ENCODE data around the gene CIC.

Gene CIC

GRCh38 chr19:42284591-42285341, 15.7 kb downstream of the CIC start:
- Histone ChIP-seq H3K4ac (ENCODE audit: low read depth in 1 of 2, low read length in 2 of 2) (peak overlapping the region; percentile 37 to 99), H3K9me3 (ENCODE audit: control insufficient read depth, low read length) (no peaks in the 10 kb centered on the region), H2BK120ac (ENCODE audit: low read depth, low read length) (no peak overlapping the region), H2AFZ (ENCODE audit: low read depth, low read length) (peak overlapping the region; percentile 37), H3K79me1 (replicated peaks; ENCODE audit: low read length, poor library complexity, severe bottlenecking) (peaks cover 26% of the 10 kb centered on the region), H2BK5ac (ENCODE audit: low read depth, low read length, poor library complexity, severe bottlenecking) (peak overlapping the region; percentile 71), H3K4me1 (ENCODE audit: control insufficient read depth, insufficient read depth, low read depth, low read length) (peaks cover 46% of the 10 kb centered on the region), H2BK12ac (ENCODE audit: low read length in 2 of 2) (peak overlapping the region in 1 of 2 experiments; percentile 67), H3K4me2 (ENCODE audit: low read length, poor library complexity, severe bottlenecking) (peak overlapping the region; percentile 82), H2BK15ac (ENCODE audit: low read depth, poor library complexity, severe bottlenecking) (no peak overlapping the region), H4K8ac (ENCODE audit: low read length) (peak overlapping the region; percentile 1), H3K4me3 (ENCODE audit: insufficient read depth in 1 of 2, low read depth in 1 of 2, low read length in 2 of 2) (peak overlapping the region; percentile 70 to 93), H4K91ac (ENCODE audit: low read length) (no peak overlapping the region), H3K9ac (ENCODE audit: low read length) (peak overlapping the region; percentile 90), H3K23ac (ENCODE audit: low read length in 2 of 2) (peak overlapping the region in 1 of 2 experiments; percentile 97), H2AK5ac (ENCODE audit: low read length, severe bottlenecking) (peak overlapping the region; percentile 6), H3K27ac (ENCODE audit: low read length, poor library complexity, severe bottlenecking) (peak overlapping the region; percentile 12), H3K14ac (ENCODE audit: low read length in 2 of 2) (peak overlapping the region in 1 of 2 experiments; percentile 95), H3K36me3 (ENCODE audit: control insufficient read depth in 1 of 2, insufficient read depth in 2 of 2, low read depth in 1 of 2, low read length in 2 of 2) (peaks cover 32 to 41% of the 10 kb centered on the region in 2 experiments), H3K27me3 (ENCODE audit: control insufficient read depth in 1 of 2, insufficient read depth in 1 of 2, low read length in 2 of 2) (no peaks in the 10 kb centered on the region), H3K18ac (ENCODE audit: low read depth in 1 of 2, low read length in 2 of 2) (peak overlapping the region; percentile 2 to 67)
- peak; percentile 28 for DNase-seq
- 2% methylated on average over 38 of the region's 41 CpGs for WGBS

DNA sequence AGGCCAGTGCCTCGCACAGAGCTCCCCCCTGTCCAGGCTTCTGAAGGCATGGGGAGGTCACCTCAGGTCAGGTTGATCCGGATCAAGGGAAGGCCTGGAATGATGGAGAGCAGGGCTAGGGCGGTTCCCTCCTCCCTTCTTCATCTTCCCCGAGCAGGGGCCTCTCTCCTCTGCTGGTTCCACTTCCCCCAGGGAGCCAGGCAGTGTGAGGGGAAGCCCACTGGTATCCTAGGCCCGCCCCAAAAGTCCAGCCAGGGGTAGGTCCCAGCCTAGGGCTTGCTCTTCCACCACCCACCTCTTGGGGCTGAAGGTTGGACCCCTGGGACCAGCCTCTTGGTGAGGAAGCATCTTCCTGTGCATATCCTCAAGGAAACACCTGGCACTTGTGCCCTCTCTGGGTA, 16.5 kb downstream of the CIC start:
- no peak overlapping the region for H3K27ac ChIP-seq (ENCODE audit: low read length, poor library complexity, severe bottlenecking)
- peak overlapping the region; percentile 18 to 99 for H3K4ac ChIP-seq (ENCODE audit: low read depth in 1 of 2, low read length in 2 of 2)
- peaks cover 40 to 49% of the 10 kb centered on the region in 2 experiments for H3K36me3 ChIP-seq (ENCODE audit: control insufficient read depth in 1 of 2, insufficient read depth in 2 of 2, low read depth in 1 of 2, low read length in 2 of 2)
- no peak overlapping the region for H2AFZ ChIP-seq (ENCODE audit: low read depth, low read length)
- peak overlapping the region; percentile 45 for H4K91ac ChIP-seq (ENCODE audit: low read length)
- peak overlapping the region in 1 of 2 experiments; percentile 93 for H3K4me3 ChIP-seq (ENCODE audit: insufficient read depth in 1 of 2, low read depth in 1 of 2, low read length in 2 of 2)
- H3K18ac ChIP-seq (ENCODE audit: low read depth in 1 of 2, low read length in 2 of 2), result no peak overlapping the region
- H3K79me1 ChIP-seq (replicated peaks; ENCODE audit: low read length, poor library complexity, severe bottlenecking), result peaks cover 32% of the 10 kb centered on the region
- DNase-seq, result no peak
- H2BK120ac ChIP-seq (ENCODE audit: low read depth, low read length), result no peak overlapping the region
- H2BK5ac ChIP-seq (ENCODE audit: low read depth, low read length, poor library complexity, severe bottlenecking), result no peak overlapping the region
- H3K9me3 ChIP-seq (ENCODE audit: control insufficient read depth, low read length), result no peaks in the 10 kb centered on the region
- no peak overlapping the region for H3K23ac ChIP-seq (ENCODE audit: low read length in 2 of 2)
- H2AK5ac ChIP-seq (ENCODE audit: low read length, severe bottlenecking), result peak overlapping the region; percentile 40
- peak overlapping the region; percentile 35 for H3K4me2 ChIP-seq (ENCODE audit: low read length, poor library complexity, severe bottlenecking)
- peak overlapping the region in 1 of 2 experiments; percentile 20 for H3K14ac ChIP-seq (ENCODE audit: low read length in 2 of 2)
- 50% methylated on average over 4 of the region's 5 CpGs for WGBS
- no peaks in the 10 kb centered on the region for H3K27me3 ChIP-seq (ENCODE audit: control insufficient read depth in 1 of 2, insufficient read depth in 1 of 2, low read length in 2 of 2)
- peak overlapping the region; percentile 90 for H3K9ac ChIP-seq (ENCODE audit: low read length)
- H4K8ac ChIP-seq (ENCODE audit: low read length), result no peak overlapping the region
- no peak overlapping the region for H2BK12ac ChIP-seq (ENCODE audit: low read length in 2 of 2)
- H2BK15ac ChIP-seq (ENCODE audit: low read depth, poor library complexity, severe bottlenecking), result no peak overlapping the region
- H3K4me1 ChIP-seq (ENCODE audit: control insufficient read depth, insufficient read depth, low read depth, low read length), result peaks cover 45% of the 10 kb centered on the region

GRCh38 chr19:42285988-42286348, 16.9 kb downstream of the CIC start:
- peaks cover 44 to 53% of the 10 kb centered on the region in 2 experiments for H3K36me3 ChIP-seq (ENCODE audit: control insufficient read depth in 1 of 2, insufficient read depth in 2 of 2, low read depth in 1 of 2, low read length in 2 of 2)
- H4K91ac ChIP-seq (ENCODE audit: low read length), result peak overlapping the region; percentile 18
- H3K9ac ChIP-seq (ENCODE audit: low read length), result peak overlapping the region; percentile 90
- H2AK5ac ChIP-seq (ENCODE audit: low read length, severe bottlenecking), result peak overlapping the region; percentile 40
- H3K18ac ChIP-seq (ENCODE audit: low read depth in 1 of 2, low read length in 2 of 2), result peak overlapping the region in 1 of 2 experiments; percentile 44
- peak overlapping the region; percentile 19 to 93 for H3K4me3 ChIP-seq (ENCODE audit: insufficient read depth in 1 of 2, low read depth in 1 of 2, low read length in 2 of 2)
- no peaks in the 10 kb centered on the region for H3K9me3 ChIP-seq (ENCODE audit: control insufficient read depth, low read length)
- H2AFZ ChIP-seq (ENCODE audit: low read depth, low read length), result no peak overlapping the region
- H3K23ac ChIP-seq (ENCODE audit: low read length in 2 of 2), result no peak overlapping the region
- H2BK5ac ChIP-seq (ENCODE audit: low read depth, low read length, poor library complexity, severe bottlenecking), result no peak overlapping the region
- peak overlapping the region in 1 of 2 experiments; percentile 19 for H3K4ac ChIP-seq (ENCODE audit: low read depth in 1 of 2, low read length in 2 of 2)
- no peak overlapping the region for H2BK120ac ChIP-seq (ENCODE audit: low read depth, low read length)
- 94% methylated on average over 6 of the region's 6 CpGs for WGBS
- DNase-seq, result no peak
- H3K4me1 ChIP-seq (ENCODE audit: control insufficient read depth, insufficient read depth, low read depth, low read length), result peaks cover 48% of the 10 kb centered on the region
- H3K27ac ChIP-seq (ENCODE audit: low read length, poor library complexity, severe bottlenecking), result no peak overlapping the region
- H3K14ac ChIP-seq (ENCODE audit: low read length in 2 of 2), result peak overlapping the region in 1 of 2 experiments; percentile 84
- H3K4me2 ChIP-seq (ENCODE audit: low read length, poor library complexity, severe bottlenecking), result no peak overlapping the region
- no peaks in the 10 kb centered on the region for H3K27me3 ChIP-seq (ENCODE audit: control insufficient read depth in 1 of 2, insufficient read depth in 1 of 2, low read length in 2 of 2)
- no peak overlapping the region for H4K8ac ChIP-seq (ENCODE audit: low read length)
- H2BK12ac ChIP-seq (ENCODE audit: low read length in 2 of 2), result peak overlapping the region in 1 of 2 experiments; percentile 23
- H2BK15ac ChIP-seq (ENCODE audit: low read depth, poor library complexity, severe bottlenecking), result no peak overlapping the region
- H3K79me1 ChIP-seq (replicated peaks; ENCODE audit: low read length, poor library complexity, severe bottlenecking), result peaks cover 37% of the 10 kb centered on the region

- WGBS, result 79% methylated on average over 9 of the region's 13 CpGs
- H2BK15ac ChIP-seq (ENCODE audit: low read depth, poor library complexity, severe bottlenecking), result no peak overlapping the region
Observed at GRCh38 chr19:42286349-42287016, 17.4 kb downstream of the CIC start.

More at GRCh38 chr19:42286349-42287016, 17.4 kb downstream of the CIC start:
- Histone ChIP-seq H3K4me2 (ENCODE audit: low read length, poor library complexity, severe bottlenecking) (no peak overlapping the region), H2BK120ac (ENCODE audit: low read depth, low read length) (no peak overlapping the region), H3K18ac (ENCODE audit: low read depth in 1 of 2, low read length in 2 of 2) (peak overlapping the region in 1 of 2 experiments; percentile 44), H3K36me3 (ENCODE audit: control insufficient read depth in 1 of 2, insufficient read depth in 2 of 2, low read depth in 1 of 2, low read length in 2 of 2) (peaks cover 49 to 58% of the 10 kb centered on the region in 2 experiments), H4K91ac (ENCODE audit: low read length) (peak overlapping the region; percentile 18), H3K4me3 (ENCODE audit: insufficient read depth in 1 of 2, low read depth in 1 of 2, low read length in 2 of 2) (peak overlapping the region; percentile 19 to 93), H3K27me3 (ENCODE audit: control insufficient read depth in 1 of 2, insufficient read depth in 1 of 2, low read length in 2 of 2) (no peaks in the 10 kb centered on the region), H2AK5ac (ENCODE audit: low read length, severe bottlenecking) (no peak overlapping the region), H3K9me3 (ENCODE audit: control insufficient read depth, low read length) (no peaks in the 10 kb centered on the region), H3K4me1 (ENCODE audit: control insufficient read depth, insufficient read depth, low read depth, low read length) (peaks cover 49% of the 10 kb centered on the region), H3K23ac (ENCODE audit: low read length in 2 of 2) (no peak overlapping the region), H4K8ac (ENCODE audit: low read length) (no peak overlapping the region), H3K27ac (ENCODE audit: low read length, poor library complexity, severe bottlenecking) (no peak overlapping the region), H3K14ac (ENCODE audit: low read length in 2 of 2) (peak overlapping the region in 1 of 2 experiments; percentile 84), H3K4ac (ENCODE audit: low read depth in 1 of 2, low read length in 2 of 2) (peak overlapping the region in 1 of 2 experiments; percentile 19), H3K9ac (ENCODE audit: low read length) (peak overlapping the region; percentile 90), H2BK12ac (ENCODE audit: low read length in 2 of 2) (peak overlapping the region in 1 of 2 experiments; percentile 23), H2BK5ac (ENCODE audit: low read depth, low read length, poor library complexity, severe bottlenecking) (no peak overlapping the region), H2AFZ (ENCODE audit: low read depth, low read length) (no peak overlapping the region), H3K79me1 (replicated peaks; ENCODE audit: low read length, poor library complexity, severe bottlenecking) (peaks cover 42% of the 10 kb centered on the region)
- no peak for DNase-seq

All from mesenchymal stem cell (in vitro differentiated cells and primary cell).